SK-N-SH (cell line): ENCODE results near the gene UEVLD.

Experiments used
- MXI1 ChIP-seq: IDR thresholded peaks from 2 replicates; pipeline ENCODE4 v1.6.1; 2012; ENCODE audit warnings: mild to moderate bottlenecking, low read depth, low read length, improper control_type of control experiment
- POLR2AphosphoS5 ChIP-seq: IDR thresholded peaks from 2 replicates; pipeline ENCODE4 v1.6.1; 2012; ENCODE audit warnings: low read depth, low read length
- RFX5 ChIP-seq: IDR thresholded peaks from 2 replicates; pipeline ENCODE4 v1.6.1; 2012; ENCODE audit warnings: mild to moderate bottlenecking, improper control_type of control experiment, low read length
- SIN3A ChIP-seq: IDR thresholded peaks from 2 replicates; pipeline ENCODE4 v1.6.1; 2012; ENCODE audit warnings: low read depth, mild to moderate bottlenecking, low read length, moderate library complexity, borderline replicate concordance
- YY1 ChIP-seq: IDR thresholded peaks from 2 replicates; pipeline ENCODE4 v1.4.0; 2012; ENCODE audit warnings: low read depth, mild to moderate bottlenecking
- TF ChIP-seq, protein P1 (sequence below): IDR thresholded peaks from 2 replicates; pipeline ENCODE4 v1.4.0; 2012; ENCODE audit warnings: low read depth, borderline replicate concordance
- TF ChIP-seq, protein P2 (sequence below): fragments of 200-600 bp; sonication (generic); IDR thresholded peaks from 2 replicates; pipeline ENCODE4 v1.6.1; 2017; ENCODE audit warnings: antibody characterized with exemption, mild to moderate bottlenecking, moderate library complexity
- TF ChIP-seq, protein P3 (sequence below): IDR thresholded peaks from 2 replicates; pipeline ENCODE4 v1.4.0; 2012; ENCODE audit warnings: low read depth
- TF ChIP-seq, protein P4 (sequence below): IDR thresholded peaks from 2 replicates; pipeline ENCODE4 v1.4.0; 2012; ENCODE audit warnings: low read depth, borderline replicate concordance

DNA sequence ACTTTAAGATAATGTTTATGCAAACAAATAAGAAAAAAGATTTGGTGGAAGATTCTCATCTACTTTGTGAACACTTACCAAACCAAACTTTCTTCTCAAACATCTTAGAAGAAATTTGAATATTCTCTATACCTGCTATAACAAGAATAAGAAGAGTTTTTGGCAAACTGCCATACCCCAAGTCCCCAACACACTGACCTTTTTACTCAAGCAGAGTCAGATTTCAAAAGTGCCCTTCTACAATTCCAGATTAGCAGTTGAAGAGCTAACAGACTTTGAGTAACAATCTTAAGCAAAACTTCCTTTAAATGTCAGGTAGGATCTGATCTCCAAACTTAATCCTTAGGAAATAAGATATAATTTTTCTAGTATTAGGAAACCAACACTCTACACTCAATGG is 95.6 kb downstream of the UEVLD start:
- TF ChIP-seq, protein P1, sequence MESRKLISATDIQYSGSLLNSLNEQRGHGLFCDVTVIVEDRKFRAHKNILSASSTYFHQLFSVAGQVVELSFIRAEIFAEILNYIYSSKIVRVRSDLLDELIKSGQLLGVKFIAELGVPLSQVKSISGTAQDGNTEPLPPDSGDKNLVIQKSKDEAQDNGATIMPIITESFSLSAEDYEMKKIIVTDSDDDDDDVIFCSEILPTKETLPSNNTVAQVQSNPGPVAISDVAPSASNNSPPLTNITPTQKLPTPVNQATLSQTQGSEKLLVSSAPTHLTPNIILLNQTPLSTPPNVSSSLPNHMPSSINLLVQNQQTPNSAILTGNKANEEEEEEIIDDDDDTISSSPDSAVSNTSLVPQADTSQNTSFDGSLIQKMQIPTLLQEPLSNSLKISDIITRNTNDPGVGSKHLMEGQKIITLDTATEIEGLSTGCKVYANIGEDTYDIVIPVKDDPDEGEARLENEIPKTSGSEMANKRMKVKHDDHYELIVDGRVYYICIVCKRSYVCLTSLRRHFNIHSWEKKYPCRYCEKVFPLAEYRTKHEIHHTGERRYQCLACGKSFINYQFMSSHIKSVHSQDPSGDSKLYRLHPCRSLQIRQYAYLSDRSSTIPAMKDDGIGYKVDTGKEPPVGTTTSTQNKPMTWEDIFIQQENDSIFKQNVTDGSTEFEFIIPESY, result no peak
- TF ChIP-seq, protein P2, sequence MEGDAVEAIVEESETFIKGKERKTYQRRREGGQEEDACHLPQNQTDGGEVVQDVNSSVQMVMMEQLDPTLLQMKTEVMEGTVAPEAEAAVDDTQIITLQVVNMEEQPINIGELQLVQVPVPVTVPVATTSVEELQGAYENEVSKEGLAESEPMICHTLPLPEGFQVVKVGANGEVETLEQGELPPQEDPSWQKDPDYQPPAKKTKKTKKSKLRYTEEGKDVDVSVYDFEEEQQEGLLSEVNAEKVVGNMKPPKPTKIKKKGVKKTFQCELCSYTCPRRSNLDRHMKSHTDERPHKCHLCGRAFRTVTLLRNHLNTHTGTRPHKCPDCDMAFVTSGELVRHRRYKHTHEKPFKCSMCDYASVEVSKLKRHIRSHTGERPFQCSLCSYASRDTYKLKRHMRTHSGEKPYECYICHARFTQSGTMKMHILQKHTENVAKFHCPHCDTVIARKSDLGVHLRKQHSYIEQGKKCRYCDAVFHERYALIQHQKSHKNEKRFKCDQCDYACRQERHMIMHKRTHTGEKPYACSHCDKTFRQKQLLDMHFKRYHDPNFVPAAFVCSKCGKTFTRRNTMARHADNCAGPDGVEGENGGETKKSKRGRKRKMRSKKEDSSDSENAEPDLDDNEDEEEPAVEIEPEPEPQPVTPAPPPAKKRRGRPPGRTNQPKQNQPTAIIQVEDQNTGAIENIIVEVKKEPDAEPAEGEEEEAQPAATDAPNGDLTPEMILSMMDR, result no peak
- TF ChIP-seq, protein P3, sequence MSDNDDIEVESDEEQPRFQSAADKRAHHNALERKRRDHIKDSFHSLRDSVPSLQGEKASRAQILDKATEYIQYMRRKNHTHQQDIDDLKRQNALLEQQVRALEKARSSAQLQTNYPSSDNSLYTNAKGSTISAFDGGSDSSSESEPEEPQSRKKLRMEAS, result no peak
- TF ChIP-seq, protein P4, sequence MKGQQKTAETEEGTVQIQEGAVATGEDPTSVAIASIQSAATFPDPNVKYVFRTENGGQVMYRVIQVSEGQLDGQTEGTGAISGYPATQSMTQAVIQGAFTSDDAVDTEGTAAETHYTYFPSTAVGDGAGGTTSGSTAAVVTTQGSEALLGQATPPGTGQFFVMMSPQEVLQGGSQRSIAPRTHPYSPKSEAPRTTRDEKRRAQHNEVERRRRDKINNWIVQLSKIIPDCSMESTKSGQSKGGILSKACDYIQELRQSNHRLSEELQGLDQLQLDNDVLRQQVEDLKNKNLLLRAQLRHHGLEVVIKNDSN, result no peak
- TF ChIP-seq RFX5, result no peak
- no peak for TF ChIP-seq POLR2AphosphoS5
- TF ChIP-seq MXI1, result no peak
- no peak for TF ChIP-seq SIN3A
- TF ChIP-seq YY1, result no peak
